Cardiac fibroblast (primary cell): ENCODE results near the gene EPC2.

Experiments
- DNase-seq, 2 donors: peaks; one replicate each; pipeline versions ENCODE4 v3.0.0 to v3.0.0-alpha.2; 2010; ENCODE audit warnings: low read depth in 2 of 2
- H3K4me3 ChIP-seq, 2 donors: replicated peaks in 1 of 2; 1 replicate in 1 of 2; 2 replicates in 1 of 2; pipeline ENCODE4 v1.5.1; 2011; ENCODE audit warnings: low read depth in 2 of 2, low read length in 2 of 2, mild to moderate bottlenecking in 2 of 2, moderate library complexity in 1 of 2
- TF ChIP-seq, protein P1 (sequence below): IDR thresholded peaks from one replicate; pipeline ENCODE4 v1.5.1; 2011; ENCODE audit warnings: low read depth, mild to moderate bottlenecking, low read length, inconsistent platforms

The EPC2 gene

DNA sequence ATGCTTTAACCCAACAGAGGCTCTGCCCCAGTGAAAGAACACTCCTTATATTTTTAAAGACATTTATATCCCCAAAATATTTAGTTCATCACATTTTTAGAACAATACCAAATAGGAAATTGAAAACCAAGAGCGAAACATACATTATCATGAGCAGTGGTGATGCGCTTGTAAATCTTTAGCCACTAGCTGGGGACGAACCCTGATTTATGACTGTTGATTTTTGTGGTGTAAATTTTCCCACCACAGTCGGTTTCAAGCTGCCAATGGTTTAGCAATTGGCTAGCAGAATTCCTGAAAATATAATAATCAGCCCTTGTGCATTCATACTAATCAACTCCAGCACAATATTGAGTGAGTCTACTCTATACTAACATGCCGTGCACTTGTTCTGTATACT is 27.3 kb upstream of the EPC2 start:
- H3K4me3 ChIP-seq = no peak overlapping the region
- no peak for DNase-seq
- TF ChIP-seq, protein P1, sequence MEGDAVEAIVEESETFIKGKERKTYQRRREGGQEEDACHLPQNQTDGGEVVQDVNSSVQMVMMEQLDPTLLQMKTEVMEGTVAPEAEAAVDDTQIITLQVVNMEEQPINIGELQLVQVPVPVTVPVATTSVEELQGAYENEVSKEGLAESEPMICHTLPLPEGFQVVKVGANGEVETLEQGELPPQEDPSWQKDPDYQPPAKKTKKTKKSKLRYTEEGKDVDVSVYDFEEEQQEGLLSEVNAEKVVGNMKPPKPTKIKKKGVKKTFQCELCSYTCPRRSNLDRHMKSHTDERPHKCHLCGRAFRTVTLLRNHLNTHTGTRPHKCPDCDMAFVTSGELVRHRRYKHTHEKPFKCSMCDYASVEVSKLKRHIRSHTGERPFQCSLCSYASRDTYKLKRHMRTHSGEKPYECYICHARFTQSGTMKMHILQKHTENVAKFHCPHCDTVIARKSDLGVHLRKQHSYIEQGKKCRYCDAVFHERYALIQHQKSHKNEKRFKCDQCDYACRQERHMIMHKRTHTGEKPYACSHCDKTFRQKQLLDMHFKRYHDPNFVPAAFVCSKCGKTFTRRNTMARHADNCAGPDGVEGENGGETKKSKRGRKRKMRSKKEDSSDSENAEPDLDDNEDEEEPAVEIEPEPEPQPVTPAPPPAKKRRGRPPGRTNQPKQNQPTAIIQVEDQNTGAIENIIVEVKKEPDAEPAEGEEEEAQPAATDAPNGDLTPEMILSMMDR = no peak

DNA sequence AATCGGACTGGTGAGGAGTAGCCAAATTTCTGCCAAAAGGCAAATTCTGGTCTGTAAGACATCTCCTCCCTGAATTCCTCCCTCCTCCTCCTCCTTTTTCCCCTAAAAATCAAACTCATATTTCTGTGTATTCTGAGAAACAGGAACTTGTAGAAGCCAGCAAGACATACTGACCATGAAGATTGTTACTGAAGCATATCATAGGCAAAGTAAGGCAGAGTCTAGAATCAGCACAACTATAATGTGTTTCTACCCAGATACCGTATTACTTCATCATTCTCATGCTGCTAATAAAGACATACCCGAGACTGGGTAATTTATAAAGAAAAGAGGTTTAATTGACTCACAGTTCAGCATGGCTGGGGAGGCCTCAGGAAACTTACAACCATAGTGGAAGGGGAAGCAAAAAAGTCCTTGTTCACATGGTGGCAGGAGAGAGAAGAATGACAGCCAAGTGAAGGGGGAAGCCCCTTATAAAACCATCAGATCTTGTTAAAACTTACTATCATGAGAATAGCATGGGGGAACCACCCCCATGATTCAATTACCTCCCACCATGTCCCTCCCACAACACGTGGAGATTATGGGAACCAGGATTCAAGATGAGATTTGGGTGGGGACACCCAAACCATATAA is 24.9 kb upstream of the EPC2 start:
- DNase-seq = no peak
- TF ChIP-seq, protein P1 = no peak
- no peak overlapping the region for H3K4me3 ChIP-seq

DNA sequence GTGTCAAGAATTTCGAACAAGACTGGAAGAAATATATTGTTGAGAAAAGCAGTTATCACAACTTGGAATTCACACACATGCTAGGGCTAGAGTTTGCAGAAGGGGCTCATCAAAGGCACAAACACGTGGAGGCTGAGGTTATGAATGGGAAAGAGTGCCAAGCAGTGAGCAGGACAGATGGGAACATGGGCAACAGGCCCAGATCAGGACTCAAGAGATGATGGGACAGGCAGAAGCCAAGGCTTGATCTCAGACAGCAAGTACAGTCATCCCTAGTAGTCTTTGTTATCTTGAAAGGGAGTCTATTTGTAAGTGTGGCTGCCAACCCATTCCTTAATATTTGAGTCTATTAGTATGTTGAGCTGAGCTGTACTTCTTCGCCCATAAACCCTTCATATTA is 22.2 kb upstream of the EPC2 start:
- no peak for DNase-seq
- TF ChIP-seq, protein P1 = no peak

DNA sequence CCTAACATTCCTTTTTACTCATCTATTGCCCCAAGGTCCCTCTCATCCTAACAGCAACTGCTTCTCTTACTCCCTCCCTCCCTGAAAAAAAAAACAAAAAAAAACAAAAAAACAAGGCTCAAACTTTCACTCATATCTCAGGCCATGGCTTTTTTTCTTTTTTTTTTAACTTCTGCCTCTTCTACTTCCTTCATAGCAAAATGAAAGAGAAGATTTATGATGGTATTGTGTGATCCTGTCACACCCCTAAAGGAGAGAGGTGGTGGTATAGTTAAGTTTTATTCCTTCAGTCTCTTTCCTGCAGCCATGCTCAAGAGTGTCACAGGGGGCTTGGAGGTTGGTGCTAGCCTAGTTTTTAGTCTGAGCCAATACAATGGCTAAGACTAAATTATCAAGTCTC is 21.5 kb upstream of the EPC2 start:
- H3K4me3 ChIP-seq = no peak overlapping the region
- no peak for DNase-seq
- TF ChIP-seq, protein P1 = no peak

More for the DNA sequence above, 22.2 kb upstream of the EPC2 start:
- no peak overlapping the region for H3K4me3 ChIP-seq

DNA sequence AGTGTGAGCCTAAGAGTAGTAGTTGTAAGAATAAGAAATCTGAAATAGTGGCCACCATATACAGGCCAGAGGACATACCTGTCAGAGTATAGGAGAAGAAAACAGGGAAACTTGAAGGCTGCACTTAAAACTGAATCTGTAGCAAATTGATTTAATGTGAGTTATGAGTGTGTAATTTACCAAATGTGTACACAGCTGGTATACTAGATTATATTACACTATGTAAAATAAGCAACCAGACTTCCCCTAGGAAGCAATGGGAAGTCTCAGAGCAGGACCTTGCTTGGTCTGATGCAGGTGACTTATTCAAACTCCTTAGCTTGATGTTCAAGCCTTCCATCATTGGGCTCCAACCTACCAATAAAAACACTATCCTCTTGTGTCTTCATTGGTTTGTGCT is 17.3 kb upstream of the EPC2 start:
- no peak overlapping the region for H3K4me3 ChIP-seq
- TF ChIP-seq, protein P1 = no peak
- no peak for DNase-seq

DNA sequence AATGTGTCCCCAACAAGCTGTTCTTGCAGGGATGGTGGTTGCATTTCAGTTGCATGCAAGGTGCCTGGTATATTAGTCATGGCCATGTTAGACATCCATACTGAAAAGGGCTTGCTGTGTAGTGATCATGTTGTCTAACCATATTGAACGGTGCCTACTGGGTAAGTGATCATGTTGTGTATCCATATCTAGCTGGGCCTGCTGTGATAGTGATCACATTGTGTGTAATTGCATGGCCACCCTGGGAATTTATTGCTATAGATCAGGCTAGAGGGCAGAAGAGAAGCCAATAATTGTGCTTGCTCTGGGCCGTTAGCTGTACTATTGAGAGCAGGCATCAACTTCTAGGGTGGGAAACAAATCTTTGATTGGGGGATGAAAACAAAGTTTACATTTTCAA is 9.8 kb upstream of the EPC2 start:
- no peak for DNase-seq
- no peak overlapping the region for H3K4me3 ChIP-seq
- TF ChIP-seq, protein P1 = no peak

DNA sequence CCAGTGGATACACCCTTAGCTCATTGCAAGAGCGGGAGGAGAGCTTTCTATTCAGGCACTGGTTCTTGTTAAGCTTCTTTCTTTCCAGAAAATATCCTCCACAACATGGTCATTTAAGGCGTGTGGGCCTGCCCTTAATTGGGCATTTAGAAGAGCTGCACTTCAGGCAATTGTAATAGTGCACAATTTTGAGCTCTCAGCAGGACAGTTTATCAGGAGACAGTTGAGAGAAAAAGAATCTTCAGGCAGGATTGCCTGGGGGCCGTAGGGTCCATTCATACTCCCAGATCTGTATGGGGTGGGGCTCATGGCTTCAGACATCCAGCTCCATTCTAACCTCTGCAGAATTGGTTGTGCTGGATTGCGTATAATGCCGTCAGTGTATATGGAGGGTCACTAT is 6.0 kb upstream of the EPC2 start:
- H3K4me3 ChIP-seq = no peak overlapping the region
- no peak for DNase-seq
- TF ChIP-seq, protein P1 = no peak
